Stimulated activated naive CD8-positive, alpha-beta T cell treated with anti-CD3 and anti-CD28 coated beads, Interleukin-15, Interleukin-2, amounts not matched to agents 100 U/mL and 50 U/mL, for 24 hours (primary cell): ENCODE results near the gene KCTD8.

Experiments used
- ATAC-seq: fragments of 150-1000 bp; cut with Tn5 transposase; one replicate; pipeline ENCODE4 v1.10.0; 2021
- DNase-seq: peaks from one replicate; pipeline ENCODE4 v3.0.0; 2021

KCTD8 gene

GRCh38 chr4:44162538-44163270 lies 285.9 kb downstream of the KCTD8 start:
- DNase-seq: no peak

GRCh38 chr4:44161756-44162155 lies 286.9 kb downstream of the KCTD8 start:
- no peak for ATAC-seq
- no peak for DNase-seq

More at GRCh38 chr4:44162538-44163270, 285.9 kb downstream of the KCTD8 start:
- ATAC-seq: no peak

- DNase-seq (no peak), ATAC-seq (no peak)
Measured at GRCh38 chr4:44160776-44161367, 287.7 kb downstream of the KCTD8 start.

GRCh38 chr4:44159991-44160390 lies 288.6 kb downstream of the KCTD8 start:
- no peak for ATAC-seq

GRCh38 chr4:44157611-44158277 lies 290.9 kb downstream of the KCTD8 start:
- no peak for DNase-seq
- no peak for ATAC-seq

More at GRCh38 chr4:44159991-44160390, 288.6 kb downstream of the KCTD8 start:
- DNase-seq: no peak

GRCh38 chr4:44150091-44150576 lies 298.5 kb downstream of the KCTD8 start:
- ATAC-seq (no peak), DNase-seq (no peak)

- DNase-seq: no peak
- ATAC-seq: no peak
Measured at GRCh38 chr4:44149282-44149681, 299.3 kb downstream of the KCTD8 start.

- ATAC-seq (no peak), DNase-seq (no peak)
Measured at GRCh38 chr4:44147571-44148075, 301.0 kb downstream of the KCTD8 start.

GRCh38 chr4:44146516-44146915 lies 302.1 kb downstream of the KCTD8 start:
- DNase-seq (no peak), ATAC-seq (no peak)

- ATAC-seq (no peak), DNase-seq (no peak)
Measured at GRCh38 chr4:44145868-44146267, 302.7 kb downstream of the KCTD8 start.

GRCh38 chr4:44132526-44132925 lies 316.1 kb downstream of the KCTD8 start:
- ATAC-seq: no peak

More at GRCh38 chr4:44132526-44132925, 316.1 kb downstream of the KCTD8 start:
- DNase-seq: no peak
